ENCODE measurements around the gene PCDHA6.
"Not testable (repeated sequence)": the region's sequence is repeated elsewhere in the genome, so short reads cannot be mapped to it uniquely, and the experiment has no call there.

The PCDHA6 gene

DNA sequence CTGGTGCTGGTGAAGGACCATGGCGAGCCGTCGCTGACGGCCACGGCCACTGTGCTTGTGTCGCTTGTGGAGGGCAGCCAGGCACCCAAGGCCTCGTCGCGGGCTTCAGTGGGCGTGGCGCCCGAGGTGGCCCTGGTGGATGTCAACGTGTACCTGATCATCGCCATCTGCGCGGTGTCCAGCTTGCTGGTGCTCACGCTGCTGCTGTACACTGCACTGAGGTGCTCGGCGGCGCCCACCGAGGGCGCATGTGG, 30.2 kb downstream of the PCDHA6 start:
- no peak for DNase-seq

DNA sequence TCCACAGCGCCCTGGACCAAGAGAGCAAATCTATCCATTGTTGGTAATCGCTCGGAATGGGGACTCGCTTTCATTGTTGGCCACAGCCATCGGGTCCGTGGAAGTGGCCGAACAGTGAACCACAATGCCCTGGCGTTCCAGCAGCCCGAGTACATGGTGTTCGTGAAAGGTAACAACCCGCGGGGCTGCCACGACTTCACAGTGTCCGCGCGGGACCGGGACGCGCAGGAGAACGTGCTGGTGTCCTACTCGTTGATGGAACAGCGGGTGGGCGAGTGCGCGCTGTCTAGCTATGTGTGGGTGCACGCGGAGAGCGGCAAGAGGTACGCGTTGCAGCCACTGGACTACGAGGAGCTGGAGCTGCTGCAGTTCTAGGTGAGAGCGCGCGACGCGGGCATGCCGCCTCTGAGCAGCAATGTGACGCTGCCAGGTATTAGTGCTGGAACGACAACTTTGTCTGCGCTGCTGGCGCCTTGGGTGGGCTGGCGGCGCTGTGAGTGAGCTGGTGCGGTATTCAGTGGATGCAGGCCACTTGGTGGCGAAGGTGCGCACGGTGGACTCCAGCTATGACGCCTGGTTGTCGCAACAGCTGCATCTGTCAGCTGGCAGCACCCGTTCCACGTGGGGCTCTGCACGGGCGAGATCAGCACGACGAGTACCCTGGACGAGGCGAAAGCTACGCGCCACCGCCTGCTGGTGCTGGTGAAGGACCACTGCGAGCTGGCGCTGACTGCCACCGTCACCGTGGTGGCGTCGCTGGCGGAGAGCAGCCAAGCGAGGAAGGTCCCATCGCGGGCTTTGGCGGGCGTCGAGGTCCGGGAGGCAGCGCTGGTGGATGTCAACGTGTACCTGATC, 34.9 kb downstream of the PCDHA6 start:
- no peak for DNase-seq

DNA sequence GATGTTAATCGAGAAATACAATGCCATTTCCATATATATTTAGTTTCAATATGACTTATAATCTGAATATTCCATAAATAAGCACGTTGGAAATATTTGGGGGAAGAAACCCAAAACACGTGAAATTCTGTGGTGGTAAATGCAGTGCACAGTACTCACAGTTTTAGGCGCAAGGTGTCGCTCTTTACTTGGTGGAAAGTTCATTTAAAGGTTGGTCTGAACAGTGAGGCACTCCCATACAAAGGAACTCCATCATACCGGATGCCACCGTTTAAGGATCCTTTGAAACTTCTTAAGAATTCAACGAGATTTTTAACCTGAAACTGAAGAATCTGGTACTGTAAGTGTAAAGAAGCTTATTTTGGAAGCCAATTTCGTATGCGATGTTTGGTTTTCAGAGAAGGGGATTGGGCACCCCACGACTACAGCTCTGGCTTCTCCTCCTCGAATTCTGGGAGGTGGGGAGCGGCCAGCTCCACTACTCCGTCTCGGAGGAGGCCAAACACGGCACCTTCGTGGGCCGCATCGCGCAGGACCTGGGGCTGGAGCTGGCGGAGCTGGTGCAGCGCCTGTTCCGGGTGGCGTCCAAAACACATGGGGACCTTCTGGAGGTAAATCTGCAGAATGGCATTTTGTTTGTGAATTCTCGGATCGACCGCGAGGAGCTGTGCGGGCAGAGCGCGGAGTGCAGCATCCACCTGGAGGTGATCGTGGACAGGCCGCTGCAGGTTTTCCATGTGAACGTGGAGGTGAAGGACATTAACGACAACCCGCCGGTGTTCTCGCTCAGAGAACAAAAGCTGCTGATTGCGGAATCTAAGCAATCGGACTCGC, 41.2 kb downstream of the PCDHA6 start, which contains the start of gene PCDHA11:
Gene PCDHA11 (plus strand): TSS at position 237 of the 834 bp plus-strand sequence. CDS start 147 bp downstream, at position 384.
- DNase-seq, result peak; percentile 15 to 30

DNA sequence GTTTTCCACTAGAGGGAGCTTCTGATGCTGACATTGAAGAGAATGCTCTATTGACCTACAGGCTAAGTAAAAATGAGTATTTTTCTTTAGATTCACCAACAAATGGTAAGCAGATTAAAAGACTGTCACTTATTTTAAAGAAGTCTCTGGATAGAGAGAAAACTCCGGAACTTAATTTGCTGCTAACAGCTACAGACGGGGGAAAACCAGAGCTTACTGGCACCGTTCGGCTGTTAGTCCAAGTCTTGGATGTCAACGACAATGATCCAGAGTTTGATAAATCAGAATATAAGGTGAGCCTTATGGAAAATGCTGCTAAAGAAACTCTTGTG, 41.8 kb downstream of the PCDHA6 start:
- no peak for DNase-seq

DNA sequence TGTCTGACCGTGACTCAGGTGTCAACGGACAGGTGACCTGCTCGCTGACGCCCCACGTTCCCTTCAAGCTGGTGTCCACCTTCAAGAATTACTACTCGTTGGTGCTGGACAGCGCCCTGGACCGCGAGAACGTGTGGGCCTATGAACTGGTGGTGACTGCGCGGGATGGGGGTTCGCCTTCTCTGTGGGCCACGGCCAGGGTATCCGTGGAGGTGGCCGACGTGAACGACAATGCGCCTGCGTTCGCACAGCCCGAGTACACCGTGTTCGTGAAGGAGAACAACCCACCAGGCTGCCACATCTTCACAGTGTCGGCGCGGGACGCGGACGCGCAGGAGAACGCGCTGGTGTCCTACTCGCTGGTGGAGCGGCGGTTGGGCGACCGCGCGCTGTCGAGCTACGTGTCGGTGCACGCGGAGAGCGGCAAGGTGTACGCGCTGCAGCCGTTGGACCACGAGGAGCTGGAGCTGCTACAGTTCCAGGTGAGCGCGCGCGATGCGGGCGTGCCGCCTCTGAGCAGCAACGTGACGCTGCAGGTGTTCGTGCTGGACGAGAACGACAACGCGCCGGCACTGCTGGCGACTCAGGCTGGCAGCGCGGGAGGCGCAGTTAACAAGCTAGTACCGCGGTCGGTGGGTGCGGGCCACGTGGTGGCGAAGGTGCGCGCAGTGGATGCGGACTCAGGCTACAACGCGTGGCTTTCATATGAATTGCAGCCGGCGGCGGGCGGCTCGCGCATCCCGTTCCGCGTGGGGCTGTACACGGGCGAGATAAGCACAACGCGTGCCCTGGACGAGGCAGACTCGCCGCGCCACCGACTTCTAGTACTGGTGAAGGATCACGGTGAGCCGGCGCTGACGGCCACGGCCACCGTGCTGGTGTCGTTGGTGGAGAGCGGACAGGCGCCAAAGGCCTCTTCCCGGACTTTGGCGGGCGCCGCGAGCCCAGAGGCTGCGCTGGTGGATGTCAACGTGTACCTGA, 42.8 kb downstream of the PCDHA6 start:
- DNase-seq, result no peak

DNA sequence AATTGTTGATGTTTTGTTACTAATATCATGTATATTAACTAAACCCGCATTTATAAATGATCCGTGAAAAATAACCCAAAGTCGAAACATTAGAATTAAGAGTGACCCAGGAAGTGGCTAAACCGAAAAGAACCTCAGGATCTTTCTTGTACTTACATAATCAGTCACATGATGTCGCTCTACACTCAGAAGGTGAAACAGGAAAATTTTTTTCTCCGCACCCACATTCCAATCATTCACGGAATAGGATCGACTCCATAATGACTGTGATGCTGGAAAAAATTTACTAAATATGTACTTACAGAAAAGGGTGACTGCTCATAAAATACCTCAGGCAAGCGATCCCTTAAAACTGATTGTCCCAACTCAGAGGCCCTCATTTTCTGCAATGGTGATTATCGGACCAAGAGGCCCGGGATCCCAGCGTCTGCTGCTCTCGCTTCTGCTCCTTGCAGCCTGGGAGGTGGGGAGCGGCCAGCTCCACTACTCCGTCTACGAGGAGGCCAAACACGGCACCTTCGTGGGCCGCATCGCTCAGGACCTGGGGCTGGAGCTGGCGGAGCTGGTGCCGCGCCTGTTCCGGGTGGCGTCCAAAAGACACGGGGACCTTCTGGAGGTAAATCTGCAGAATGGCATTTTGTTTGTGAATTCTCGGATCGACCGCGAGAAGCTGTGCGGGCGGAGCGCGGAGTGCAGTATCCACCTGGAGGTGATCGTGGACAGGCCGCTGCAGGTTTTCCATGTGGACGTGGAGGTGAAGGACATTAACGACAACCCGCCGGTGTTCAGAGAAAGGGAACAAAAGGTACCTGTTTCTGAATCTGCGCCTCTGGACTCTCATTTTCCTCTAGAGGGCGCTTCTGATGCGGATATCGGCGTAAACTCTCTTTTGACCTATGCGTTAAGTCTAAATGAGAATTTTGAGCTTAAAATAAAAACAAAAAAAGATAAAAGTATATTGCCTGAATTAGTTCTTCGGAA, 47.6 kb downstream of the PCDHA6 start, which contains the start of gene PCDHA12:
Gene PCDHA12 (plus strand): TSS at position 224 of the 981 bp plus-strand sequence. CDS start 165 bp downstream, at position 389.
- DNase-seq, result no peak

DNA sequence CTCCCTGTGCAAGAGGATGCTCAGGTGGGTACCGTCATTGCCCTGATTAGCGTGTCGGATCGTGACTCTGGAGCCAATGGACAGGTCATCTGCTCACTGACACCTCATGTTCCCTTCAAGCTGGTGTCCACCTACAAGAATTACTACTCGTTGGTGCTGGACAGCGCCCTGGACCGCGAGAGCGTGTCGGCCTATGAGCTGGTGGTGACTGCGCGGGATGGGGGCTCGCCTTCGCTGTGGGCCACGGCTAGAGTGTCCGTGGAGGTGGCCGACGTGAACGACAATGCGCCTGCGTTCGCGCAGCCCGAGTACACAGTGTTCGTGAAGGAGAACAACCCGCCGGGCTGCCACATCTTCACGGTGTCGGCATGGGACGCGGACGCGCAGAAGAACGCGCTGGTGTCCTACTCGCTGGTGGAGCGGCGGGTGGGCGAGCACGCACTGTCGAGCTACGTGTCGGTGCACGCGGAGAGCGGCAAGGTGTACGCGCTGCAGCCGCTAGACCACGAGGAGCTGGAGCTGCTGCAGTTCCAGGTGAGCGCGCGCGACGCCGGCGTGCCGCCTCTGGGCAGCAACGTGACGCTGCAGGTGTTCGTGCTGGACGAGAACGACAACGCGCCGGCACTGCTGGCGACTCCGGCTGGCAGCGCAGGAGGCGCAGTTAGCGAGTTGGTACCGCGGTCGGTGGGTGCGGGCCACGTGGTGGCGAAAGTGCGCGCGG, 48.9 kb downstream of the PCDHA6 start:
- not testable (repeated sequence) for DNase-seq

DNA sequence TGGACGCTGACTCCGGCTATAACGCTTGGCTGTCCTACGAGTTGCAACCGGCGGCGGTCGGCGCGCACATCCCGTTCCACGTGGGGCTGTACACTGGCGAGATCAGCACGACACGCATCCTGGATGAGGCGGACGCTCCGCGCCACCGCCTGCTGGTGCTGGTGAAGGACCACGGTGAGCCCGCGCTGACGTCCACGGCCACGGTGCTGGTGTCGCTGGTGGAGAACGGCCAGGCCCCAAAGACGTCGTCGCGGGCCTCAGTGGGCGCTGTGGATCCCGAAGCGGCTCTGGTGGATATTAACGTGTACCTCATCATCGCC, 49.5 kb downstream of the PCDHA6 start:
- DNase-seq, result no peak

All from hippocampal formation (tissue), 2 donors.